Neutrophil (primary cell): ENCODE measurements around the gene STK40.
A peak's percentile ranks its signal among the peaks of the same experiment; 100 is the strongest.

ENCODE experiments used
- H3K27ac ChIP-seq: fragments of 200-600 bp; sonication (generic); 2 replicates; pipeline ENCODE4 v1.5.1; 2016; ENCODE audit warnings: mild to moderate bottlenecking, moderate library complexity
- H3K27me3 ChIP-seq: fragments of 200-600 bp; sonication (generic); 2 replicates; pipeline ENCODE4 v1.6.0; 2016; ENCODE audit warnings: mild to moderate bottlenecking
- H3K36me3 ChIP-seq: fragments of 200-600 bp; sonication (generic); 2 replicates; pipeline ENCODE4 v1.5.1; 2017
- H3K4me1 ChIP-seq, 2 experiments: fragments of 200-600 bp in 1 of 2; sonication (generic) in 1 of 2; 1 replicate in 1 of 2; 2 replicates in 1 of 2; pipeline versions ENCODE4 v1.5.1 to v1.6.1; 2013 to 2016; ENCODE audit warnings: low read depth in 1 of 2, low read length in 1 of 2, mild to moderate bottlenecking in 1 of 2, moderate library complexity in 1 of 2; ENCODE audit not compliant: control insufficient read depth in 1 of 2, insufficient read depth in 1 of 2
- H3K4me3 ChIP-seq, 2 experiments: fragments of 200-600 bp in 1 of 2; sonication (generic) in 1 of 2; 1 replicate in 1 of 2; 2 replicates in 1 of 2; pipeline ENCODE4 v1.5.1; 2013 to 2016; ENCODE audit warnings: low read depth in 1 of 2, low read length in 1 of 2, mild to moderate bottlenecking in 1 of 2, moderate library complexity in 1 of 2
- H3K9me3 ChIP-seq: fragments of 200-600 bp; sonication (generic); 2 replicates; pipeline ENCODE4 v1.5.1; 2016
- CTCF ChIP-seq: fragments of 200-600 bp; sonication (generic); IDR thresholded peaks from 2 replicates; pipeline ENCODE4 v1.5.1; 2016; ENCODE audit warnings: antibody characterized with exemption

STK40 gene

GRCh38 chr1:36359911-36360550 lies 25.7 kb downstream of the STK40 start:
- Histone ChIP-seq H3K27ac (peak overlapping the region; percentile 97), H3K4me1 (peaks cover 48 to 50% of the 10 kb centered on the region in 2 experiments), H3K36me3 (peaks cover 72% of the 10 kb centered on the region), H3K27me3 (no peaks in the 10 kb centered on the region), H3K9me3 (no peaks in the 10 kb centered on the region), H3K4me3 (peak overlapping the region; percentile 19 to 40)
- peak; percentile 30 for TF ChIP-seq CTCF

- TF ChIP-seq CTCF, result no peak
- no peaks in the 10 kb centered on the region for H3K27me3 ChIP-seq
- peaks cover 77% of the 10 kb centered on the region for H3K36me3 ChIP-seq
- peaks cover 42 to 43% of the 10 kb centered on the region in 2 experiments for H3K4me1 ChIP-seq
- H3K9me3 ChIP-seq, result no peaks in the 10 kb centered on the region
- peak overlapping the region; percentile 97 for H3K27ac ChIP-seq
- peak overlapping the region; percentile 19 to 40 for H3K4me3 ChIP-seq
Measured at GRCh38 chr1:36359383-36359782, 26.3 kb downstream of the STK40 start.

- Histone ChIP-seq H3K36me3 (peaks cover 84% of the 10 kb centered on the region), H3K27ac (peak overlapping the region; percentile 97), H3K9me3 (no peaks in the 10 kb centered on the region), H3K4me1 (peaks cover 42% of the 10 kb centered on the region in 2 experiments), H3K27me3 (no peaks in the 10 kb centered on the region), H3K4me3 (peak overlapping the region in 1 of 2 experiments; percentile 40)
- no peak for TF ChIP-seq CTCF
Measured at GRCh38 chr1:36358514-36359084, 27.1 kb downstream of the STK40 start.

- Histone ChIP-seq H3K4me1 (peaks cover 43 to 49% of the 10 kb centered on the region in 2 experiments), H3K4me3 (no peak overlapping the region), H3K27ac (peak overlapping the region; percentile 70), H3K27me3 (no peaks in the 10 kb centered on the region), H3K36me3 (peaks cover 84% of the 10 kb centered on the region), H3K9me3 (no peaks in the 10 kb centered on the region)
- no peak for TF ChIP-seq CTCF
Measured at GRCh38 chr1:36355811-36356210, 29.9 kb downstream of the STK40 start.

- H3K4me1 ChIP-seq, result peaks cover 43 to 49% of the 10 kb centered on the region in 2 experiments
Measured at GRCh38 chr1:36354486-36354885, 31.2 kb downstream of the STK40 start.

More at GRCh38 chr1:36354486-36354885, 31.2 kb downstream of the STK40 start:
- H3K9me3 ChIP-seq, result no peaks in the 10 kb centered on the region
- no peak overlapping the region for H3K4me3 ChIP-seq
- no peaks in the 10 kb centered on the region for H3K27me3 ChIP-seq
- peaks cover 96% of the 10 kb centered on the region for H3K36me3 ChIP-seq
- peak overlapping the region; percentile 70 for H3K27ac ChIP-seq
- TF ChIP-seq CTCF, result no peak
